Lower leg skin (tissue), 4 donors: ENCODE measurements around the gene OR56A4. TPM values are rescaled to one million over a fixed set of nuclear protein-coding genes. Genes with fewer than 3 reads are reported as not detected.

Experiments
- DNase-seq, 2 donors: peaks; one replicate each; pipeline ENCODE4 v3.0.0-alpha.2; 2019; ENCODE audit warnings: low spot score in 2 of 2
- H3K4me3 ChIP-seq: fragments of 200-600 bp; sonication (generic); 2 replicates; pipeline ENCODE4 v1.5.1; 2017; ENCODE audit warnings: mild to moderate bottlenecking, low read depth; ENCODE audit not compliant: poor library complexity, severe bottlenecking
- CTCF ChIP-seq, 3 donors: fragments of 450-650 bp; IDR thresholded peaks; one replicate each; pipeline ENCODE4 v1.5.1; 2016; ENCODE audit warnings: antibody characterized with exemption in 3 of 3, mild to moderate bottlenecking in 3 of 3, moderate library complexity in 2 of 3
- POLR2A ChIP-seq, 2 donors: fragments of 450-650 bp; IDR thresholded peaks; one replicate each; pipeline ENCODE4 v1.6.1; 2016 to 2017; ENCODE audit warnings: antibody characterized with exemption in 2 of 2, mild to moderate bottlenecking in 1 of 2, moderate library complexity in 1 of 2
- WGBS, 2 donors: methylation state at CpG; one replicate each; pipeline ENCODE4 v1.1.5; 2018; 5-methylcytosine and 5-hydroxymethylcytosine counted together
- intact Hi-C: fragments of 100-400 bp; cut with DNase I; formaldehyde crosslinking; loops from one replicate; pipeline ENCODE4 v1.15.0; 2023; ENCODE audit warnings: low total_unique reads
- total RNA-seq, 4 donors: library from RNA; depleted of rRNA; stranded (reverse); fragments of >200 nt; gene quantifications; one replicate each; pipeline ENCODE4 v1.1.0, GENCODE V29; 2016

The OR56A4 gene
- total RNA-seq, 4 donors from 2014 or later: 0.08 to 0.11 TPM; not detected in 2

DNA sequence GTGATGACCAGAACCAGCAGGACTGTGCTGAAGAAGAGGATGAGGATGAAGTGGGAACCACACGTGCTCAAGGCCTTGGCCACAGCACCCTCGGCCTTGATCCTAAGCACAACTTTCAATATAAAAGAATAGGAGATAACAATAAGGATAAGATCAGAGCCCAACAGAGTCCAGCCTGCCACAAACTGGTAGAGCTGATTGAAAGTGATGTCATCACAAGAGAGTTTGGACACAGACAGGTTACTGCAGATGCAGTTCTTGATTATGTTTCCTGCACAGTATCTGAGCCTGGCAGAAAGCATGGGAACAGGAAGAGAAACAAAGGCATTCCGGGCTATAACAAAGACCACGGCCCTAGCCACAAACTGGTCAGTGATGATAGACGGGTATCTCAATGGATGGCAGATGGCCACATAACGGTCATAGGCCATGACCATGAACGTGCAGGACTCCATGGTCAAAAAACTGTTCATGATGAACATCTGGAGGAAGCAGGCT, 4.5 kb downstream of the OR56A4 start:
- intact Hi-C loops: no loop called here
- no peak for DNase-seq
- H3K4me3 ChIP-seq: no peak overlapping the region
- 73 to 77% methylated on average over 7 of the region's 7 CpGs for WGBS, 2 donors
- TF ChIP-seq CTCF (IDR thresholded peaks at IDR 0.05): no peak
- TF ChIP-seq POLR2A (IDR thresholded peaks at IDR 0.05): no peak

DNA sequence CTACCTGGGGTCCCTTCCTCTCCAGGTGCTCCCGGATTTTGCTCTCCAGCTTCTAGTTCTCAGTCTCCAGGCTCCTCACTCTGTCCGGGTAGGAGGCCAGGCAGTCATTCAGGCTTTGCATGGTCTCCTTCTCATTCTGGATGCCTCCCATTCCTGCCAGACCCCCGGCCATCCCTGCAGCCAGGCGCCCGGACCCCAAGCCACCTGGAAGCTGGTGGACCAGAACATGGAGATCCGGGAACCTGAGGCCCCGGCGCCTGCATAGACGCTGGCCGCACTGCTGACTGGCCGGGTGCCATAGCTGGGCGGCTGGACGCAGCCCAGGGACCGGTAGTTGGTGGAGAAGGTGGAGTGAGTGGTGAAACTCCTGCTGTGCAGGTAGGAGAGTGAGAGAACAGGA, 12.0 kb downstream of the OR56A4 start:
- no peak for DNase-seq
- intact Hi-C loops: no loop called here
- TF ChIP-seq POLR2A (IDR thresholded peaks at IDR 0.05) (no peak), CTCF (IDR thresholded peaks at IDR 0.05) (no peak)
- H3K4me3 ChIP-seq: no peak overlapping the region
- 84 to 93% methylated on average over 12 to 14 of the region's 14 CpGs for WGBS, 2 donors

DNA sequence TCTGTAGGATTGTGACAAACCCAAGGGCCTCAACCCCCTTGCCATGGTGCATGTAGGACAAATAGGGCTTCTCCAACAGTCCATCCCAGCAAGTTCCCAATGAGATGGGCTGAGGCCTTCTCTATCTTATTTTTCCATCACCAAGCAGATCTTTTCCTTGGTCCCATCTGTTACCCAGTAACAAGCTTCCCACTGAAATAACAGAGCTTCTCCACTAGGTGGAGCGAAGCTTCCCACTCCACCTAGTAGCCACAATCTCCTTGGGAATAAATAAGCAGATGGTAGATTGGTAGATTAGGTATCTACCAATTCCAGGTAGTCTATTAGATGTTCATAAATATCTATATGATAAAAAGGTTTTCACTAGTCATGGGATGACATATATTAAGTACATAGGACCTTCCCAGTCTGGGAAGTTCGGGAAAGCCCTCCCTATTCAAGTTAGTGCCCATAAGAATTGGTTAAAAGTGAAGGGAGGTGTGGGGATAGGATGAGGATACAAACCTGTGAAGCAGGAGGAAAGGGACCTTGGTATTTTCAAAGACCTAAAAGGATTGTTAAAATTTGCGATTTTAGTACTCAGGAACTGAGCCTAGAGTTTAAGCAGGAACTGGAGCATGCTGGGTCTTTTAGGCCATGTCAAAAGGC, 14.0 kb downstream of the OR56A4 start:
- no peak for DNase-seq
- WGBS, 2 donors: 52 to 54% methylated on average over 3 of the region's 3 CpGs
- no peak overlapping the region for H3K4me3 ChIP-seq
- intact Hi-C loops: no loop called here
- TF ChIP-seq CTCF (IDR thresholded peaks at IDR 0.05): no peak
- TF ChIP-seq POLR2A (IDR thresholded peaks at IDR 0.05): no peak

- WGBS, 2 donors: 64 to 65% methylated on average over 3 of the region's 3 CpGs
- TF ChIP-seq POLR2A (IDR thresholded peaks at IDR 0.05): no peak
- no peak for TF ChIP-seq CTCF (IDR thresholded peaks at IDR 0.05)
- intact Hi-C loops: no loop called here
These were observed 14.6 kb downstream of the OR56A4 start for GRCh38 chr11:5992150-5992549.

DNA sequence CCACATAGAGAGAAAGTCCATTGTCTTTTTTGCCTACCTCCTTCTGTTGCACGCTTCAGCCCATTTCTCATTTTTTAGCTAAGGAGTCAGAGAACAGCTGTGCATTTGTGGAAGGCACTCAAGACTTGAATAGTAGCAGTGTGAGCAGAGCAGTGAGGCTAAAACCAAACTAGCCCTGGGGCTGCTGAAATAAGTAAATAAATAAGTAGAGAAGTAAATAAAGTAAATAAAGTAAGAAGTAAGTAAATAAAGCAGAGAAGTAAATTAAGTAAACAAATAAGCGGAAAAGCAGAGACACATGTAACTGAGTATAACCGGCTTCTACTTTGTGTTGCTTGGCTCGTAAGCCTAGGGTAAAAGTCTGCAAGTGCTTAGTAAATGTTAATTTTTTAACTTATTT, 17.5 kb downstream of the OR56A4 start:
- H3K4me3 ChIP-seq: no peak overlapping the region
- 81 to 84% methylated on average over 4 of the region's 4 CpGs for WGBS, 2 donors
- TF ChIP-seq POLR2A (IDR thresholded peaks at IDR 0.05): no peak
- TF ChIP-seq CTCF (IDR thresholded peaks at IDR 0.05): no peak
- no peak for DNase-seq
- intact Hi-C loops: no loop called here

More at GRCh38 chr11:5992150-5992549, 14.6 kb downstream of the OR56A4 start:
- DNase-seq: no peak
- H3K4me3 ChIP-seq: no peak overlapping the region

DNA sequence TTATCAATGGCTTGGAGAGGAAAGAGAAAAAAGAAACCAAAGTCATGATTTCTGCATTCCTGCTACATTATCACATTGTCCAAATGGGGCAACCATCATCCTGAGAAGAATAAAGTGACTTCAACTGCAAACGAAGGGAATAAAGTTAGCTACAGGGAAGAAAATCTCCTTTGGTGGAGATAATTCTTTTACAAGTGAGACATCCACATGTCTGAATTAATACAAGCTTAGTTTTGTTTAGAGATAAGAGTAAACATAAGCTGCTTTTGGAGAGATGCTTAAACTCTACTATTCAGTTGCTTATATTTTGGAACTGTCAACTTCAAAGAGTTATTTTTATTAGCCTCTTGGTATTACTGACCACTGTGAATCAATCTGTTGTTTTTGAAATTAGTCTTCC, 19.9 kb downstream of the OR56A4 start, which contains the start of gene OR52L1:
TSS of gene OR52L1 (minus strand) at position 101 of the 400 bp plus-strand sequence. CDS start at position 46, 55 bp downstream.
- DNase-seq: no peak
- intact Hi-C loops: no loop called here
- 47 to 67% methylated on average over 1 of the region's 1 CpG for WGBS, 2 donors
- H3K4me3 ChIP-seq: no peak within 1 kb of the TSS
- TF ChIP-seq POLR2A (IDR thresholded peaks at IDR 0.05): no peak
- no peak for TF ChIP-seq CTCF (IDR thresholded peaks at IDR 0.05)
